GM21528 (cell line): ENCODE data around the gene LRRC72.

ENCODE experiments used
- ATAC-seq: cut with Tn5 transposase; IDR thresholded peaks from one replicate; pipeline ENCODE4 v1.9.1; 2021; ENCODE audit warnings: mild to moderate bottlenecking, moderate library complexity; ENCODE audit not compliant: unreplicated experiment, low FRiP score

Gene LRRC72

DNA sequence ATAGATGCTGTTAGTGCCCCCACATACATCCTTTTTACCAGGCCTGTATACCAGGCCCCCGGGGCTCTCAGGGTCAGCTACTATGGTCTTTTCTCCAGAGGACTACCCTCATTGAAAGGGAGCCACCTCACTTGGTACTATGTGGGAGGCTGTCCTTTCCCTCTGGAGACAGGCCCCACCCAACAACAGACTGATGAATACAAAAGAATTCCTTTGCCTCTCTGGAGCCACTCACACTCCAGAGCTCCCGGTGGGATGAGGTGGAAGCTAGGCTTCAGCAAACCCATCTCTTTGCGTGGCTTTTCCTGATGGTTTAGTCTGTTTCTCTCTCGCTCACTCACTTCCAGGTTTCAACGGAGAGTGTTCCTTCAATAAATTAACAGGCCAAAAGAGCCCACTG is 88.6 kb downstream of the LRRC72 start:
- ATAC-seq = no peak

- ATAC-seq = no peak
These were observed 89.5 kb downstream of the LRRC72 start for GRCh38 chr7:16616122-16616521.

DNA sequence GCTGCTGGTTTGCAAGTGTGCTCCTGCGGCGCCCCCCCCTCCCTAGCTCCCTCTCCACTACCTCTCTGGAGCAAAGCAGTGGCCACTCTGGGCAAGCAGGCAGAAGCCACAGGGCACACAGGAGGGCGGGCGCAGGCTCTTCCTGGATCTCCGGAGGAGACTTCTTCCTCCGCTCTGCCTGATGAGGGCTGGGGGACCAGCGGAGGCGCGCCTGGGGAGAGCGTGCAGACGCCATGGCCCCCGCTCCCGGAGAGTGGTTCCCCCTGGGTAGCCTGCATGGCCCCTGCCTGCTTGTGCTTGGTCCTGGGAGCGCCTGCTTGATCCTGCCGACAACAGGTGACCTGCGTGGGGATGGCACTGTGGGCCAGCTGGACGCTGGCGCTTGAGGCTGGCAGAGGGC is 89.9 kb downstream of the LRRC72 start:
- ATAC-seq = no peak

GRCh38 chr7:16619979-16620408 is 93.4 kb downstream of the LRRC72 start:
- peak; percentile 86 for ATAC-seq

- ATAC-seq = no peak
These were observed 99.8 kb downstream of the LRRC72 start for GRCh38 chr7:16626388-16626787.

DNA sequence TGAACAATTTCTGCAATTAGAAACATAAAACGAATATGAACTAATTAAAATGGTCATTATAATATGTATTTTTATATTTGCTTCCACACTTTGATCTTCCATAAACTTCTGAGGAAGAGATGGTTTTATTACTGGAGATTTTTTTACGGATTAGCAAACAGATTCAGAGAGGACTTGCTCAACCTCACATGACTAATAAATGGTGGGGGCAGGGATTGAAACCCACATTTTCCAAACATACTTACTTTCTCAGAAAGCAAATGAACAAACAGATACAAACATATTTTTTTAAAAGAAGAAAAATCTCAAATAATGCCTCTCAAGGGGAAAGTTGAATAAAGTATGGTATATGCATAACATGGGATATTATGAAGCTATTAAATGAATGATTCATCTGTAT is 100.6 kb downstream of the LRRC72 start:
- ATAC-seq = no peak

GRCh38 chr7:16630654-16631053 is 104.0 kb downstream of the LRRC72 start:
- no peak for ATAC-seq
